K562 (cell line): ENCODE measurements around the gene ZNF546. TPM values are rescaled to one million over a fixed set of nuclear protein-coding genes. Genes with fewer than 3 reads are reported as not detected.
A peak's percentile ranks its signal among the peaks of the same experiment; 100 is the strongest.

Experiments
- CEBPG ChIP-seq, 3 experiments: fragments of 200-800 bp in 1 of 3; sonication (Bioruptor generic) in 1 of 3; sonication (generic) in 1 of 3; formaldehyde crosslinking in 1 of 3; IDR thresholded peaks in 2 of 3; conservative IDR thresholded peaks in 1 of 3; 2 replicates each; pipeline versions ENCODE4 v1.6.1 to v1.8.0; 2016 to 2022; ENCODE audit warnings: missing compliant biosample characterization in 2 of 3, missing genetic modification characterization in 2 of 3, mild to moderate bottlenecking in 1 of 3, missing genetic modification reagents in 1 of 3
- E2F8 ChIP-seq: fragments of 450-650 bp; IDR thresholded peaks from 2 replicates; pipeline ENCODE4 v1.7.1; 2018; ENCODE audit warnings: mild to moderate bottlenecking, low read depth; ENCODE audit not compliant: partially characterized antibody
- ELF1 ChIP-seq: fragments of 200-800 bp; sonication (Bioruptor generic); IDR thresholded peaks from 2 replicates; pipeline ENCODE4 v1.6.1; 2016; ENCODE audit warnings: missing genetic modification characterization, missing compliant biosample characterization
- FOXK1 ChIP-seq: sonication (generic); formaldehyde crosslinking; IDR thresholded peaks from 2 replicates; pipeline ENCODE4 v1.8.0; 2022; ENCODE audit warnings: missing genetic modification reagents, mild to moderate bottlenecking, borderline replicate concordance
- FOXK2 ChIP-seq, 2 experiments: fragments of 450-650 bp; IDR thresholded peaks in 1 of 2; conservative IDR thresholded peaks in 1 of 2; 2 replicates each; pipeline ENCODE4 v1.6.1; 2016; ENCODE audit warnings: low read depth in 2 of 2, mild to moderate bottlenecking in 1 of 2
- GATA2 ChIP-seq: sonication (generic); formaldehyde crosslinking; IDR thresholded peaks from 2 replicates; pipeline ENCODE4 v1.4.0; 2020; ENCODE audit warnings: mild to moderate bottlenecking, missing genetic modification reagents
- HIVEP1 ChIP-seq: fragments of 250-450 bp; sonication (Bioruptor Pico); IDR thresholded peaks from 2 replicates; pipeline ENCODE4 v1.4.0; 2020; ENCODE audit warnings: mild to moderate bottlenecking
- MAZ ChIP-seq, 2 experiments: fragments of 450-650 bp in 1 of 2; sonication (generic) in 1 of 2; formaldehyde crosslinking; IDR thresholded peaks in 1 of 2; conservative IDR thresholded peaks in 1 of 2; 2 replicates each; pipeline versions ENCODE4 v1.4.0 to v1.5.0; 2020; ENCODE audit warnings: mild to moderate bottlenecking in 1 of 2, missing genetic modification reagents in 1 of 2
- MYNN ChIP-seq, 2 experiments: sonication (generic); formaldehyde crosslinking in 1 of 2; IDR thresholded peaks; 2 replicates each; pipeline versions ENCODE4 v1.5.0 to v1.6.1; 2016 to 2020; ENCODE audit warnings: antibody characterized with exemption in 1 of 2, missing genetic modification reagents in 1 of 2
- NFXL1 ChIP-seq: fragments of 450-650 bp; formaldehyde crosslinking; IDR thresholded peaks from 2 replicates; pipeline ENCODE4 v1.4.0; 2021; ENCODE audit warnings: mild to moderate bottlenecking
- TBP ChIP-seq: optimal IDR thresholded peaks from 2 replicates; pipeline ENCODE3; 2011; ENCODE audit warnings: low read depth, low read length, improper control_type of control experiment
- TRIM25 ChIP-seq: fragments of 450-650 bp; IDR thresholded peaks from 2 replicates; pipeline ENCODE4 v1.7.0; 2016; ENCODE audit warnings: borderline replicate concordance
- ZBTB8A ChIP-seq: fragments of 450-650 bp; IDR thresholded peaks from 2 replicates; pipeline ENCODE4 v1.6.1; 2018; ENCODE audit warnings: mild to moderate bottlenecking, moderate library complexity; ENCODE audit not compliant: partially characterized antibody
- ZBTB9 ChIP-seq: fragments of 450-650 bp; formaldehyde crosslinking; IDR thresholded peaks from 2 replicates; pipeline ENCODE4 v1.4.0; 2020; ENCODE audit warnings: mild to moderate bottlenecking, moderate library complexity
- ZC3H11A ChIP-seq: IDR thresholded peaks from 2 replicates; pipeline ENCODE4 v1.6.1; 2012; ENCODE audit warnings: low read depth, low read length, improper control_type of control experiment
- ZNF121 ChIP-seq: sonication (generic); formaldehyde crosslinking; conservative IDR thresholded peaks from 2 replicates; pipeline ENCODE4 v1.8.0; 2022; ENCODE audit warnings: missing genetic modification reagents
- ZNF274 ChIP-seq: IDR thresholded peaks from 2 replicates; pipeline ENCODE4 v1.6.1; 2011; ENCODE audit warnings: low read depth, mild to moderate bottlenecking, low read length, moderate library complexity, borderline replicate concordance
- ZNF668 ChIP-seq: fragments of 250-450 bp; sonication (Bioruptor Pico); IDR thresholded peaks from 2 replicates; pipeline ENCODE4 v1.8.0; 2022; ENCODE audit warnings: mild to moderate bottlenecking, inconsistent platforms
- polyA plus RNA-seq, 8 experiments: library from polyadenylated mRNA; depleted of rRNA in 4 of 8; stranded (reverse) in 5 of 8; unstranded in 3 of 8; fragments of >200 nt; fragmentation: Nextera tagmentation in 2 of 8; fragmentation: Illumina TruSeq in 1 of 8; extraction: Ambion mirVana in 2 of 8; extraction: Trizol in 1 of 8; gene quantifications; 2 replicates each; pipeline versions ENCODE4 v1.2.1 to v1.2.3, GENCODE V29; 2011 to 2014; ENCODE audit warnings: inconsistent platforms in 1 of 8, missing spikeins in 1 of 8
- total RNA-seq, 7 experiments: library from RNA; depleted of rRNA in 6 of 7; stranded (reverse); fragments of >200 nt in 6 of 7; fragmentation: Illumina TruSeq in 2 of 7; extraction: Trizol in 2 of 7; gene quantifications; 2 replicates each; pipeline versions ENCODE4 v1.2.1 to v1.2.3, GENCODE V29; 2011 to 2021; ENCODE audit warnings: low replicate concordance in 1 of 7
- TF ChIP-seq, protein P1 (sequence below): fragments of 450-650 bp; IDR thresholded peaks from 2 replicates; pipeline ENCODE4 v1.6.1; 2016

ZNF546 gene
- total and polyA plus RNA-seq, 9 of the 15 experiments (the other 6 are each of a cell fraction or from before 2014, with no cell fraction given), result 0.73 to 5.1 (median 2.2) TPM

DNA sequence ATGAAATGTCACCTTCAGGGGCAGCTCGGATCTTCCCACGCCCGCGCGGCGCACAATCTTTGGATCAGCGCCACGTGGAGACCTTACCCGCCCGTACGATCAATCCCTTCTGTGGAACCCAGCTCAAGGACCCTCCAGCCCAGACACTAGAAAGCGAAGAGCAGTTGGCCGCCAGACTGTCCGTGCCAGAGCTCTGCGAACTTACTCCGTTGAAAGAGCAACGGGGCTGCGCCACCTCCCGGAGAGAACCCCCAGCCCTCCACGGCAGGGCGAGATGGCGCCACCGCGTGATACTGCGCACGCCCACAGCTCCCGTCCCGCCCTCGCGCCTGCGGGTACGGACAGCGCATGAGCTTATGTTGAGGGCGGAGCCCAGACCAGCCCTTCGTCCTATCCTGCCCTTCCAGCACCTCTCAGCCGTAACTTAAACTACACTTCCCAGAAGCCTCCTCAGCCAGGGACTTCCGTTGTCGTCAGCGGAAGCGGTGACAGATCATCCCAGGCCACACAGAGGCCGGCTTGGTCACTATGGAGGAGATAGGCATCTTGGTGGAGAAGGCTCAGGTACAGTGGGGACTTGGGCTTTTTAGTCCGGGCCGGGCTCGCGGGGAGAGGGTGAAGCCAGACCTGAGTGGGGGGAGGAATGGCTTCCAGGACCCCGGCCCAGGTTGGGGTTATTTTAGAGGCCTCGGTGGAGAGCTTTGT is 26.0 kb upstream of the ZNF546 start, which contains the start of gene PSMC4 (continued):
- peak; percentile 90 for TF ChIP-seq E2F8
- TF ChIP-seq, protein P1, sequence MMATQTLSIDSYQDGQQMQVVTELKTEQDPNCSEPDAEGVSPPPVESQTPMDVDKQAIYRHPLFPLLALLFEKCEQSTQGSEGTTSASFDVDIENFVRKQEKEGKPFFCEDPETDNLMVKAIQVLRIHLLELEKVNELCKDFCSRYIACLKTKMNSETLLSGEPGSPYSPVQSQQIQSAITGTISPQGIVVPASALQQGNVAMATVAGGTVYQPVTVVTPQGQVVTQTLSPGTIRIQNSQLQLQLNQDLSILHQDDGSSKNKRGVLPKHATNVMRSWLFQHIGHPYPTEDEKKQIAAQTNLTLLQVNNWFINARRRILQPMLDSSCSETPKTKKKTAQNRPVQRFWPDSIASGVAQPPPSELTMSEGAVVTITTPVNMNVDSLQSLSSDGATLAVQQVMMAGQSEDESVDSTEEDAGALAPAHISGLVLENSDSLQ, result peak; percentile 75
- TF ChIP-seq FOXK1 (CRISPR knock-in tag), result no peak; the same call in 1 of the 2 replicates
- TF ChIP-seq ZBTB9 (CRISPR knock-in tag), result no peak; the same call in none of the 2 replicates
- TF ChIP-seq ELF1 (tag), result peak; percentile 95
- no peak; the same call in 1 of the 2 replicates for TF ChIP-seq MYNN (IDR thresholded peaks at IDR 0.05)
- no peak for TF ChIP-seq MYNN (CRISPR knock-in tag; IDR thresholded peaks at IDR 0.05)
- TF ChIP-seq ZNF274, result no peak
- peak; percentile 57 to 92; a peak in 3 of 4 replicates for TF ChIP-seq MAZ (CRISPR knock-in tag; conservative IDR thresholded peaks at IDR 0.05 in 1 of 2, IDR thresholded peaks at IDR 0.05 in 1 of 2)
- no peak for TF ChIP-seq TRIM25
- TF ChIP-seq HIVEP1 (CRISPR knock-in tag), result no peak
- TF ChIP-seq ZNF668, result no peak
- no peak for TF ChIP-seq ZC3H11A
- TF ChIP-seq GATA2 (CRISPR knock-in tag), result peak; percentile 96
- 0 out of 4 replicates have a peak, but pooled peaks have one; percentile 46 to 48 for TF ChIP-seq FOXK2 (conservative IDR thresholded peaks at IDR 0.05 in 1 of 2, IDR thresholded peaks at IDR 0.05 in 1 of 2; ENCODE audit: low read depth in 2 of 2)
- no peak for TF ChIP-seq ZNF121 (CRISPR knock-in tag)
- TF ChIP-seq NFXL1, result no peak
- peak; percentile 94 for TF ChIP-seq TBP
- no peak for TF ChIP-seq ZBTB8A
- peak; percentile 34; the same call in 1 of the 2 replicates for TF ChIP-seq CEBPG (CRISPR knock-in tag; IDR thresholded peaks at IDR 0.05)
- no peak for TF ChIP-seq CEBPG (tag; conservative IDR thresholded peaks at IDR 0.05 in 1 of 2, IDR thresholded peaks at IDR 0.05 in 1 of 2)
